Upper lobe of left lung (tissue), 6 donors: ENCODE measurements around the gene TMPRSS11D. TPM values are rescaled to one million over a fixed set of nuclear protein-coding genes. Genes with fewer than 3 reads are reported as not detected.

ENCODE experiments used
- ATAC-seq, 2 donors: fragments of 200-7000 bp; cut with Tn5 transposase; one replicate each; pipeline ENCODE4 v1.9.1; 2022; ENCODE audit warnings: mild to moderate bottlenecking in 2 of 2, moderate library complexity in 2 of 2; ENCODE audit not compliant: low FRiP score in 2 of 2
- DNase-seq, 2 donors: peaks; one replicate each; pipeline ENCODE4 v3.0.0-alpha.2; 2019 to 2020
- H3K27ac ChIP-seq, 4 donors: fragments of 200-600 bp; sonication (generic); one replicate each; pipeline ENCODE4 v1.5.1; 2016 to 2019
- H3K27me3 ChIP-seq, 4 donors: fragments of 200-600 bp; sonication (generic); one replicate each; pipeline ENCODE4 v1.5.1; 2017 to 2019
- H3K36me3 ChIP-seq, 4 donors: fragments of 200-600 bp; sonication (generic); one replicate each; pipeline ENCODE4 v1.5.1; 2016 to 2019
- H3K4me1 ChIP-seq, 4 donors: fragments of 200-600 bp; sonication (generic); one replicate each; pipeline ENCODE4 v1.5.1; 2018 to 2019
- H3K4me3 ChIP-seq, 4 donors: fragments of 200-600 bp; sonication (generic); one replicate each; pipeline ENCODE4 v1.5.1; 2017 to 2019; ENCODE audit warnings: mild to moderate bottlenecking in 2 of 4, moderate library complexity in 1 of 4
- H3K9me3 ChIP-seq, 4 donors: fragments of 200-600 bp; sonication (generic); one replicate each; pipeline ENCODE4 v1.5.1; 2018 to 2019
- CTCF ChIP-seq, 6 experiments: fragments of 450-650 bp in 4 of 6; fragments of 200-600 bp in 2 of 6; sonication (generic) in 2 of 6; IDR thresholded peaks; one replicate each; pipeline ENCODE4 v1.5.1; 2016 to 2019; ENCODE audit warnings: antibody characterized with exemption in 6 of 6
- EP300 ChIP-seq, 4 donors: sonication (generic); formaldehyde crosslinking; IDR thresholded peaks; one replicate each; pipeline ENCODE4 v1.5.1; 2017; ENCODE audit warnings: antibody characterized with exemption in 4 of 4, control low read depth in 2 of 4
- POLR2A ChIP-seq, 4 donors: fragments of 450-650 bp; IDR thresholded peaks; one replicate each; pipeline ENCODE4 v1.5.1; 2016 to 2017; ENCODE audit warnings: antibody characterized with exemption in 4 of 4, mild to moderate bottlenecking in 2 of 4
- POLR2AphosphoS5 ChIP-seq, 2 donors: sonication (generic); formaldehyde crosslinking; IDR thresholded peaks; one replicate each; pipeline ENCODE4 v1.5.1; 2017; ENCODE audit warnings: antibody characterized with exemption in 2 of 2
- WGBS, 2 donors: methylation state at CpG; one replicate each; pipeline ENCODE4 v1.1.5; 2017 to 2018; 5-methylcytosine and 5-hydroxymethylcytosine counted together
- total RNA-seq, 6 donors: library from RNA; depleted of rRNA in 4 of 6; stranded (reverse); fragments of >200 nt in 4 of 6; gene quantifications; one replicate each; pipeline versions ENCODE4 v1.1.0 to v1.2.1, GENCODE V29; 2016 to 2021
- donor health status: DM: no; HTN: no; CAD: no; lungs with moderate emphysema.
- donor health status: DM: no; HTN: yes; CAD: no; lungs with severe emphysema.

TMPRSS11D gene
- total RNA-seq, 6 donors from 2014 or later: 1.0 to 1.6 TPM; not detected in 4

GRCh38 chr4:67912080-67912479 lies 28.3 kb upstream of the TMPRSS11D start:
- H3K27me3 ChIP-seq: no peaks in the 10 kb centered on the region
- no peak for DNase-seq
- H3K36me3 ChIP-seq: no peaks in the 10 kb centered on the region
- H3K9me3 ChIP-seq: no peaks in the 10 kb centered on the region
- no peak for TF ChIP-seq POLR2A (IDR thresholded peaks at IDR 0.05)
- TF ChIP-seq CTCF (IDR thresholded peaks at IDR 0.05): no peak
- TF ChIP-seq POLR2AphosphoS5 (IDR thresholded peaks at IDR 0.05): no peak
- TF ChIP-seq EP300 (IDR thresholded peaks at IDR 0.05): no peak
- no peak overlapping the region for H3K4me3 ChIP-seq
- WGBS, 2 donors: 71 to 74% methylated on average over 2 of the region's 2 CpGs
- H3K4me1 ChIP-seq: no peaks in the 10 kb centered on the region
- no peak overlapping the region for H3K27ac ChIP-seq
- ATAC-seq: no peak

- WGBS, 2 donors: 65 to 67% methylated on average over 3 of the region's 3 CpGs
- Histone ChIP-seq H3K27me3 (no peaks in the 10 kb centered on the region), H3K9me3 (no peaks in the 10 kb centered on the region), H3K27ac (no peak overlapping the region), H3K4me1 (no peaks in the 10 kb centered on the region), H3K36me3 (no peaks in the 10 kb centered on the region), H3K4me3 (no peak overlapping the region)
- DNase-seq (no peak), ATAC-seq (no peak)
- no peak for TF ChIP-seq CTCF (IDR thresholded peaks at IDR 0.05)
- no peak for TF ChIP-seq POLR2A (IDR thresholded peaks at IDR 0.05)
- no peak for TF ChIP-seq EP300 (IDR thresholded peaks at IDR 0.05)
Measured at GRCh38 chr4:67911638-67912037, 27.8 kb upstream of the TMPRSS11D start.

- DNase-seq (no peak), ATAC-seq (no peak)
- H3K4me1 ChIP-seq: no peaks in the 10 kb centered on the region
- WGBS, 2 donors: 58 to 77% methylated on average over 4 of the region's 4 CpGs
- TF ChIP-seq CTCF (IDR thresholded peaks at IDR 0.05): no peak
- no peak for TF ChIP-seq POLR2AphosphoS5 (IDR thresholded peaks at IDR 0.05)
- no peak for TF ChIP-seq EP300 (IDR thresholded peaks at IDR 0.05)
- no peak for TF ChIP-seq POLR2A (IDR thresholded peaks at IDR 0.05)
- no peaks in the 10 kb centered on the region for H3K36me3 ChIP-seq
- no peak overlapping the region for H3K27ac ChIP-seq
- H3K4me3 ChIP-seq: no peak overlapping the region
- H3K27me3 ChIP-seq: no peaks in the 10 kb centered on the region
- H3K9me3 ChIP-seq: no peaks in the 10 kb centered on the region
Measured at GRCh38 chr4:67911141-67911540, 27.3 kb upstream of the TMPRSS11D start.

- DNase-seq (no peak), ATAC-seq (no peak)
- H3K4me3 ChIP-seq: no peak overlapping the region
- no peaks in the 10 kb centered on the region for H3K9me3 ChIP-seq
- H3K4me1 ChIP-seq: no peaks in the 10 kb centered on the region
- H3K27ac ChIP-seq: no peak overlapping the region
- no peaks in the 10 kb centered on the region for H3K27me3 ChIP-seq
- 20 to 22% methylated on average over 1 of the region's 1 CpG for WGBS, 2 donors
- no peaks in the 10 kb centered on the region for H3K36me3 ChIP-seq
- TF ChIP-seq POLR2AphosphoS5 (IDR thresholded peaks at IDR 0.05) (no peak), EP300 (IDR thresholded peaks at IDR 0.05) (no peak), CTCF (IDR thresholded peaks at IDR 0.05) (no peak), POLR2A (IDR thresholded peaks at IDR 0.05) (no peak)
Measured at GRCh38 chr4:67910585-67910905, 26.7 kb upstream of the TMPRSS11D start.

- H3K27me3 ChIP-seq: no peaks in the 10 kb centered on the region
- ATAC-seq (no peak), DNase-seq (no peak)
- 42 to 51% methylated on average over 6 of the region's 6 CpGs for WGBS, 2 donors
- no peak overlapping the region for H3K4me3 ChIP-seq
- TF ChIP-seq CTCF (IDR thresholded peaks at IDR 0.05) (peak; percentile 39 to 56 (median 41)), EP300 (IDR thresholded peaks at IDR 0.05) (no peak), POLR2AphosphoS5 (IDR thresholded peaks at IDR 0.05) (no peak), POLR2A (IDR thresholded peaks at IDR 0.05) (no peak)
- H3K9me3 ChIP-seq: no peaks in the 10 kb centered on the region
- H3K27ac ChIP-seq: no peak overlapping the region
- no peaks in the 10 kb centered on the region for H3K36me3 ChIP-seq
- H3K4me1 ChIP-seq: no peaks in the 10 kb centered on the region
Measured at GRCh38 chr4:67909905-67910584, 26.2 kb upstream of the TMPRSS11D start.
